Fibroblast of pulmonary artery (primary cell): Measurements from ENCODE around the gene ZFR2.

Experiments
- DNase-seq: peaks from one replicate; pipeline ENCODE4 v3.0.0-alpha.2; 2010; ENCODE audit warnings: low read depth
- H3K4me3 ChIP-seq: replicated peaks from 2 replicates; pipeline ENCODE4 v1.5.1; 2011; ENCODE audit warnings: low read depth, mild to moderate bottlenecking, control low read depth, low read length, moderate library complexity
- TF ChIP-seq, protein P1 (sequence below): IDR thresholded peaks from 2 replicates; pipeline ENCODE4 v1.5.1; 2011; ENCODE audit warnings: mild to moderate bottlenecking, control low read depth, low read length, inconsistent platforms; ENCODE audit errors: missing control alignments

ZFR2 gene

DNA sequence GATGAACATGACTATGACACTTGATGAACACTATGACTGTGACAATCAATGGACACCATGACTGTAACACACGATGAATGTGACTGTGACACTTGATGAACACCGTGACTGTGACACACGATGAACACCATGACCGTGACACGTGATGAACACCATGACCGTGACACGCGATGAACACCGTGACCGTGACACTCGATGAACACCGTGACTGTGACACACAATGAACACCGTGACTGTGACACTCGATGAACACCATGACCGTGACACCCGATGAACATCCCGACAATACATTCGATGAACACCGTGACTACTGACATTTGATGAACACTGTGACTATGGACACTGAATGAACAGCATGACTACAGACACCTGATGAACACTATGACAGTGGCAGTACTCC lies 30.9 kb downstream of the ZFR2 start:
- TF ChIP-seq, protein P1, sequence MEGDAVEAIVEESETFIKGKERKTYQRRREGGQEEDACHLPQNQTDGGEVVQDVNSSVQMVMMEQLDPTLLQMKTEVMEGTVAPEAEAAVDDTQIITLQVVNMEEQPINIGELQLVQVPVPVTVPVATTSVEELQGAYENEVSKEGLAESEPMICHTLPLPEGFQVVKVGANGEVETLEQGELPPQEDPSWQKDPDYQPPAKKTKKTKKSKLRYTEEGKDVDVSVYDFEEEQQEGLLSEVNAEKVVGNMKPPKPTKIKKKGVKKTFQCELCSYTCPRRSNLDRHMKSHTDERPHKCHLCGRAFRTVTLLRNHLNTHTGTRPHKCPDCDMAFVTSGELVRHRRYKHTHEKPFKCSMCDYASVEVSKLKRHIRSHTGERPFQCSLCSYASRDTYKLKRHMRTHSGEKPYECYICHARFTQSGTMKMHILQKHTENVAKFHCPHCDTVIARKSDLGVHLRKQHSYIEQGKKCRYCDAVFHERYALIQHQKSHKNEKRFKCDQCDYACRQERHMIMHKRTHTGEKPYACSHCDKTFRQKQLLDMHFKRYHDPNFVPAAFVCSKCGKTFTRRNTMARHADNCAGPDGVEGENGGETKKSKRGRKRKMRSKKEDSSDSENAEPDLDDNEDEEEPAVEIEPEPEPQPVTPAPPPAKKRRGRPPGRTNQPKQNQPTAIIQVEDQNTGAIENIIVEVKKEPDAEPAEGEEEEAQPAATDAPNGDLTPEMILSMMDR: no peak
- DNase-seq: no peak
- no peak overlapping the region for H3K4me3 ChIP-seq

DNA sequence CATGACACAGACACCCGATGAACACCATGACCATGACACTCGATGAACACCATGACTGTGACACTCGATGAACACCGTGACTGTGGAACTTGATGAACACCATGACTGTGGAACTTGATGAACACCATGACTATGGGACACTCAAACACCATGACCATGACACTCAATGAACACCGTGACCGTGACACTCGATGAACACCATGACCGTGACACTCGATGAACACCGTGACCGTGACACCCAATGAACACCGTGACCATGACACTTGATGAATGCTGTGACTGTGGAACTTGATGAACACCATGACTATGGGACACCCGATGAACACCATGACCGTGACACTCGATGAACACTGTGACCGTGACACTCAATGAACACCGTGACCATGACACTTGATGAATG lies 31.5 kb downstream of the ZFR2 start:
- TF ChIP-seq, protein P1: no peak
- H3K4me3 ChIP-seq: no peak overlapping the region
- DNase-seq: no peak

DNA sequence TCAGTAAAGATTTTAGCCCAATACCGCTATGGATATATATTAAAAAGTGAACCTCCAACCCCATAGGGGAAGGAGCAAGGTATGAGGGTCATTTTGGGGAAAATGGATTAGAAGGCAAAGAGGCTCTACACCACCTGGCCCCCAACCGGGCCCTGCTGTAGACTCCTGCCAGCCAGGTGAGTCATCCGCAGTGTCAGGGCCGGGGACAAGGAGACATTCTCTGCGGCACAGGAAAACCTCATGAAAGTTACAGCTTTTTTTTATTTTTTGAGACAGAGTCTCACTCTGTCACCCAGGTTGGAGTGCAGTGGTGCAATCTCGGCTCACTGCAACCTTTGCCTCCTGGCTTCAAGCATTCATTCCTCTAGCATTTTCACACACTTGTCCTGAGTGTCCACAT lies 32.0 kb downstream of the ZFR2 start:
- TF ChIP-seq, protein P1: no peak
- no peak for DNase-seq
- H3K4me3 ChIP-seq: no peak overlapping the region

DNA sequence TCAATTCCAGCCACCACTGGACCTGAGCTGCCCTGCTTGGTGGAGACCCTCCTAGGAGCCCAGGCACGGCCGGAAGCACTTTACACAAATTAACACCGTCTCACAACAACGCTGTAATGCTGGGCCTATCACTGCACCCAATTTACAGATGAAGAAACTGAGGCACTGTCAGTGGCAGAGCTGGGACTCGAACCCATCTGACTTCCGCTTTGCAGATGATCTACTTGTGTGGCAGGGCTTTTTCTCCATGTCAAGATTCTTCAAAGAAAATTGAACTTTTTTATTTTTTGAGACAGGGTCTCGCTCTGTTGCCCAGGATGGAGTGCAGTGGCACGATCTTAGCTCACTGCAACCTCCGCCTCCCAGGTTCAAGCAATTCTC lies 33.8 kb downstream of the ZFR2 start:
- TF ChIP-seq, protein P1: no peak
- no peak overlapping the region for H3K4me3 ChIP-seq
- DNase-seq: no peak

DNA sequence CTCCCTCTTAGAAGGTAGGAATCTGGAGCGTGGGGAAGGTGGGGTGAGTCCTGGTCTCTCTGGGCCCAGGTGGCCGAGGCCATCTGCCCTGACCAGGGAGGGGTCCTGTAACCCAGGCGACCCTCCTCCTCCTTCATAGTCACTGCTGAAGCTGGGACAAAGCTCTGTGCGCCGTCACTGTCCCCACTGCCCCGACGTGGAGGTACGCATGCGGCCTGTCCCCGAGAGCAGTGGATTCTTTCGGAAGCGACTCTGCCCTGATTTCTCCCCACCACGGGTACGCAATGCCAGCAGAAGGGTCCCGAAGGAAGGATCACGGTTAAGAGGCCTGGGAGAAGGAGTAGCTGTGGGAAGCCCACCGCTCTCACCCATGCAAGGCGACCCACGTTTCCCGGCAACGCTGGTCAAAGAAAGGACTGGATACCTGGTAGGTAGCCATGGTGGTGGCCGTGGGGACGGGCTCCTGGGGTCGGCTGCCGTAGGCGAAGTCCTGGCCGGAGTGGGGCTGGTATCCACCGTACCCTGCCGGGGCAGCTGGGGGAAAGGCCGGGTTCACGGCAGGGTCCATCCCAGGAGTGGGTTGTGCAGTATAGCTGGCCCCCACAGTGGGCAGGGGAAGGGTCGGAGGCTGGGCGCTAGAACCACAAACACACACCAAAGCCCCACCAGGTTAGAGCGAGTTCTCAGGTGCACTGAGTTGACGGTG lies 34.3 kb downstream of the ZFR2 start:
- no peak overlapping the region for H3K4me3 ChIP-seq
- TF ChIP-seq, protein P1: no peak
- DNase-seq: no peak

DNA sequence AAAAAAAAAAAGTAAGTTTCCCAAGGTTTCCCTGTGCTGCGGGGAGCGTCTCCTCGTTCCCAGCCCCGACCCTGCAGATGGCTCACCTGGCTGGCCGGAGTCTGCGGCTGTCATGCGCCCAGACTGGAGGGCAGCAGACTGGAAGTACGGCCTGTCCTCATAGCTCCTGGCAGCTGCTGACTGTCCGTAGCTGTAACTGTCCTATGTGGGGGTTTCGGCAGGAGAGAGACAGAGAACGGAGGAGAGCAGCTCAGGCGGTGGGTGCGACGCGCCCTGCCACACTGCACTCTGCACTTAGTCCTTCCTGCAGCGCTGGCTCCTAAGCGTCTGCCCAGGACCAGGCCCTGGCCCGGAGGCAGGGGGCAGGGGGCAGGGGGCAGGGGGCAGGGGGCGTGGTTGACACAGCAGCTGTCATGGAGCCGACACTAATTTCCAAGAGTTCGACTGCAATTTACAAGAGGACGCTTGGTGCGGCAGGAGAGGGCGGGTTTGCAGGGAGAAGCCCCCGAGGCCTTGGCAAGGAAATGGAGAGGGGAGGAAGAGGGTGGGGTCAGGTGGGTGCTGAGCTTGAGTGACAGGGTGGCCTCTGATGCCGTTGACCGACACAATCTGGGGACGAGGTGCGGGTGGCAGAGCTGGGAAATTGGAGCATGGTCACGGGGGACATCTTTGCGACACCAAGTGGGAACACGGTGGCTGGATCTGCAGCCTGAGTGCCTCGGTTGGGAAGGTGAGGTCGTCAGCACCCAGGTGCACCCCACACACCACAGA lies 35.1 kb downstream of the ZFR2 start:
- no peak for DNase-seq
- TF ChIP-seq, protein P1: no peak
- no peak overlapping the region for H3K4me3 ChIP-seq

DNA sequence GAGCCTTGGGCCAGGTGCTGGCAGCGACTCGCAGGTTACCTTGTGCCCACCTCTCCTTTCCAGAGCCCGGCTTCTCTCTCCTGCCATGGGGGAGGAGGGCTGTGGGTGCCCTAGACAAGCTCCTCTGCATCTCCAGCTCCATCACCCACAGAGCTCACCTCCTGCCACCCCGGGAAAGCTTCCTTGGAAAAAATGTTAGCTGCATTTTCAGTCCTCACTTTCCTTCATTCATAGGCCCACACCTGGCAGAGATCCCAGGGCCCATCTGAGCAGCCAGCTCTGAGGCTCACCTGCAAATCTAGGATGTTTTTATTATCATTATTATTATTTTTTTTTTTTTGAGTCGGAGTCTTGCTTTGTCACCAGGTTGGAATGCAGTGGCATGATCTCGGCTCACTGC lies 36.8 kb downstream of the ZFR2 start:
- TF ChIP-seq, protein P1: no peak
- H3K4me3 ChIP-seq: no peak overlapping the region

More for the DNA sequence above, 36.8 kb downstream of the ZFR2 start:
- DNase-seq: no peak
